ENCODE measurements around the gene KCNMA1.

KCNMA1 gene

DNA sequence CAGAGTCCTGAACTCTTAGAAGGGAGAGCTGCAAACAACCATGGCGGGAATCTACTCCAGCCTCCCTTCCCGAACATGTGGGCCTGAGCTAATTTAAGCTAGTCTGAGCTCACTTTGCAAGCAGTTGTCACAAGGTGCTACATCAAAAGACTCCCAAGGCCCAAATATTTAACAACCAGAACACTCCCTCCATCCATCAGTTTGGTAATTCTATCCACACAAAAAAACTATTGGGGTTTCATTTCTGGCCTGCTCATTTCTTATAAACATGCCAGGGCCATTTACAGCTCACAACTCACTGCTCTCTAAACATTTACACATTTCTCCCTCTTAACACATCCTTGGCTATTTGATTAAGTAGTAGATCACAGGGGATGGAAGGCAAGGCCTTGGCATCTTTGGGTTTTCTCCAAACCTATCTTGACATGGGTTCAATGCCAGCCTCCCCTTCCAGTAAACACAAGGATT lies 263.4 kb downstream of the KCNMA1 start:
- no peak overlapping the region for H3K4ac ChIP-seq (ENCODE audit: low read depth in 1 of 2, low read length in 2 of 2)
- 88% methylated on average over 2 of the region's 2 CpGs for WGBS

DNA sequence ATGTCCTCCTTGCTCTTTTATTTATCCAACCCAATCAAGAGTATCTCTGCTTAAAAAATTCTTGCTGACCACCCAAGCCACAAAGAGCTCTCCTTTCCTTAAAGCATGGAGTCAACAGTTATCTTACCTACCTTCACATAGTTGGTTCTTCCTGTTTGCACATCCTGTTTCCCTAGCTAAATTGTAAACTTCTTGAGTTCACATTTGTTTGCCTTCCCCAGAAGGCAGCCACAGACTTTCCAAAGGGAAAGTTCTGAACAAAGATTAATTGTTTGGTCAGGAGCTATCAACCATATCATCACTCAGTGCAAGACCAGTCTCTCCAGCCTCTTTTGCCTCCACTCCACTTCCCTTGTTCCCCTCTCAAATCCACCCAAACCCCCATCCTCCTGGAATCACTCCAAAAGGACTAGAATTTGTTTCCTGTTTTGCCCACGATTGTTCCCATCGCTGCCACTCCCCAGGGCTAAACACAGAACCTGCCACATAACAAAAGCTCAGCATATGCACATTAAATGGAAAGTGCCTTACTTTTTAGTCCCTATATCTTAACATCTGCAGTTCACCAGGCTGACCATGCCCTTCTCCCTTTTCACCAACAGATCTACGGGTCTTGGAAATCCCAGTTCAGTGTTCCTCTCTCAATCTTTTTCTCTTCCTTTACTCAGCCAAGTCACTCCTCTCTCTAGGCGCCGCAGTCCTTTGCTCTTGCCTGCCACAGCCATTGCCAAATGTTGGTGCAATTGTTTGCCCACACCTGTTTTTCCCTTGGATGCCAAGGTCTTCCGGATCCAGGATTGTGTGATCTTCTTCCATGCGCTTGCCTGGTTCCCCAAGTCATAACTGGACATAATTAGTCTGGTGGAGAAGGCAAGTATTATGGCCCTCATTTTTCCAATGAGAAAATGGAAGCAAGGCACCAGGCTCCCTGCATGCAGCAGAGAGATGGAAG lies 265.5 kb downstream of the KCNMA1 start:
- H2BK12ac ChIP-seq (ENCODE audit: low read length in 2 of 2) = no peak overlapping the region
- WGBS = 90% methylated on average over 7 of the region's 7 CpGs
- H3K14ac ChIP-seq (ENCODE audit: low read length in 2 of 2) = no peak overlapping the region

More for the DNA sequence above, 263.4 kb downstream of the KCNMA1 start:
- Histone ChIP-seq H2BK15ac (ENCODE audit: low read depth, poor library complexity, severe bottlenecking) (no peak overlapping the region), H2AFZ (ENCODE audit: low read depth, low read length) (no peak overlapping the region), H3K27ac (ENCODE audit: low read length, poor library complexity, severe bottlenecking) (no peak overlapping the region), H3K14ac (ENCODE audit: low read length in 2 of 2) (no peak overlapping the region), H3K4me1 (ENCODE audit: control insufficient read depth, insufficient read depth, low read depth, low read length) (peaks cover 9% of the 10 kb centered on the region), H4K91ac (ENCODE audit: low read length) (no peak overlapping the region), H3K4me2 (ENCODE audit: low read length, poor library complexity, severe bottlenecking) (no peak overlapping the region), H2BK12ac (ENCODE audit: low read length in 2 of 2) (no peak overlapping the region), H3K9ac (ENCODE audit: low read length) (no peak overlapping the region), H2BK5ac (ENCODE audit: low read depth, low read length, poor library complexity, severe bottlenecking) (no peak overlapping the region), H3K79me1 (replicated peaks; ENCODE audit: low read length, poor library complexity, severe bottlenecking) (peaks cover 14% of the 10 kb centered on the region), H3K23ac (ENCODE audit: low read length in 2 of 2) (no peak overlapping the region), H3K4me3 (ENCODE audit: insufficient read depth in 1 of 2, low read depth in 1 of 2, low read length in 2 of 2) (no peak overlapping the region), H3K9me3 (ENCODE audit: control insufficient read depth, low read length) (peaks cover under 1% of the 10 kb centered on the region), H2AK5ac (ENCODE audit: low read length, severe bottlenecking) (no peak overlapping the region), H3K18ac (ENCODE audit: low read depth in 1 of 2, low read length in 2 of 2) (no peak overlapping the region), H4K8ac (ENCODE audit: low read length) (no peak overlapping the region), H2BK120ac (ENCODE audit: low read depth, low read length) (no peak overlapping the region), H3K27me3 (ENCODE audit: control insufficient read depth in 1 of 2, insufficient read depth in 1 of 2, low read length in 2 of 2) (no peaks in the 10 kb centered on the region), H3K36me3 (ENCODE audit: control insufficient read depth in 1 of 2, insufficient read depth in 2 of 2, low read depth in 1 of 2, low read length in 2 of 2) (peaks cover 0 to 5% of the 10 kb centered on the region in 2 experiments)
- peak; percentile 18 for DNase-seq

DNA sequence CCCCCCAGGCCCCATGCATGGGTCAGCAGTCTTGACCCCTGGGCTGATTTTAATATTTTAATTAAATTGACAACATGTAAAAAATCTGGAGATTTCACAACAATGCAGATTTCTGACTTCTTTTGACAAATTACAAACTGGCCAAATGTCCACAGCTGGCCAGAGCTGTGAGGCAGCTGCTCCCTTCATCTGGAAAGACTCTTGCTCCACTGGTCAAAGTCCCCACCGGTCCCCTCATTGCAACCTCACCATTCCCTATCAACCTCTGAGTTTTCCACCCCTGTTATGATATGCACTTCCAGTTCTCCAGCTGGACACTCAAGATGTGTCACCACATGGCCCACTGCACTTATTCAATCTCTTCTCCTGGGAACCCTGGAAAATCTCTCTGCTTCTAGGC lies 266.2 kb downstream of the KCNMA1 start:
- H4K91ac ChIP-seq (ENCODE audit: low read length) = no peak overlapping the region
- no peak overlapping the region for H4K8ac ChIP-seq (ENCODE audit: low read length)
- H3K79me1 ChIP-seq (replicated peaks; ENCODE audit: low read length, poor library complexity, severe bottlenecking) = peaks cover 9% of the 10 kb centered on the region
- H3K23ac ChIP-seq (ENCODE audit: low read length in 2 of 2) = no peak overlapping the region
- no peak overlapping the region for H3K14ac ChIP-seq (ENCODE audit: low read length in 2 of 2)
- H3K4me1 ChIP-seq (ENCODE audit: control insufficient read depth, insufficient read depth, low read depth, low read length) = peaks cover 3% of the 10 kb centered on the region
- no peak overlapping the region for H2BK15ac ChIP-seq (ENCODE audit: low read depth, poor library complexity, severe bottlenecking)
- no peak overlapping the region for H3K4me3 ChIP-seq (ENCODE audit: insufficient read depth in 1 of 2, low read depth in 1 of 2, low read length in 2 of 2)
- H3K9me3 ChIP-seq (ENCODE audit: control insufficient read depth, low read length) = peaks cover 13% of the 10 kb centered on the region
- H3K4ac ChIP-seq (ENCODE audit: low read depth in 1 of 2, low read length in 2 of 2) = no peak overlapping the region
- H2BK12ac ChIP-seq (ENCODE audit: low read length in 2 of 2) = no peak overlapping the region
- H3K4me2 ChIP-seq (ENCODE audit: low read length, poor library complexity, severe bottlenecking) = no peak overlapping the region
- no peak overlapping the region for H3K27ac ChIP-seq (ENCODE audit: low read length, poor library complexity, severe bottlenecking)
- H3K36me3 ChIP-seq (ENCODE audit: control insufficient read depth in 1 of 2, insufficient read depth in 2 of 2, low read depth in 1 of 2, low read length in 2 of 2) = peaks cover 0 to 5% of the 10 kb centered on the region in 2 experiments
- 96% methylated on average over 1 of the region's 1 CpG for WGBS
- H3K27me3 ChIP-seq (ENCODE audit: control insufficient read depth in 1 of 2, insufficient read depth in 1 of 2, low read length in 2 of 2) = no peaks in the 10 kb centered on the region
- no peak overlapping the region for H2BK120ac ChIP-seq (ENCODE audit: low read depth, low read length)
- H2AFZ ChIP-seq (ENCODE audit: low read depth, low read length) = no peak overlapping the region
- no peak overlapping the region for H2BK5ac ChIP-seq (ENCODE audit: low read depth, low read length, poor library complexity, severe bottlenecking)
- no peak overlapping the region for H3K9ac ChIP-seq (ENCODE audit: low read length)
- no peak for DNase-seq
- H3K18ac ChIP-seq (ENCODE audit: low read depth in 1 of 2, low read length in 2 of 2) = peak overlapping the region in 1 of 2 experiments; percentile 16
- H2AK5ac ChIP-seq (ENCODE audit: low read length, severe bottlenecking) = no peak overlapping the region

More for the DNA sequence above, 265.5 kb downstream of the KCNMA1 start:
- H2AFZ ChIP-seq (ENCODE audit: low read depth, low read length) = no peak overlapping the region
- no peak overlapping the region for H3K23ac ChIP-seq (ENCODE audit: low read length in 2 of 2)
- peaks cover 13% of the 10 kb centered on the region for H3K9me3 ChIP-seq (ENCODE audit: control insufficient read depth, low read length)
- H4K91ac ChIP-seq (ENCODE audit: low read length) = no peak overlapping the region
- DNase-seq = no peak
- H3K27ac ChIP-seq (ENCODE audit: low read length, poor library complexity, severe bottlenecking) = no peak overlapping the region
- no peak overlapping the region for H2BK5ac ChIP-seq (ENCODE audit: low read depth, low read length, poor library complexity, severe bottlenecking)
- no peak overlapping the region for H2BK120ac ChIP-seq (ENCODE audit: low read depth, low read length)
- H4K8ac ChIP-seq (ENCODE audit: low read length) = no peak overlapping the region
- H3K9ac ChIP-seq (ENCODE audit: low read length) = no peak overlapping the region
- no peaks in the 10 kb centered on the region for H3K27me3 ChIP-seq (ENCODE audit: control insufficient read depth in 1 of 2, insufficient read depth in 1 of 2, low read length in 2 of 2)
- H2BK15ac ChIP-seq (ENCODE audit: low read depth, poor library complexity, severe bottlenecking) = no peak overlapping the region
- H3K4me2 ChIP-seq (ENCODE audit: low read length, poor library complexity, severe bottlenecking) = no peak overlapping the region
- H3K4me3 ChIP-seq (ENCODE audit: insufficient read depth in 1 of 2, low read depth in 1 of 2, low read length in 2 of 2) = no peak overlapping the region
- H3K79me1 ChIP-seq (replicated peaks; ENCODE audit: low read length, poor library complexity, severe bottlenecking) = peaks cover 12% of the 10 kb centered on the region
- peak overlapping the region in 1 of 2 experiments; percentile 4 for H3K18ac ChIP-seq (ENCODE audit: low read depth in 1 of 2, low read length in 2 of 2)
- H2AK5ac ChIP-seq (ENCODE audit: low read length, severe bottlenecking) = no peak overlapping the region
- H3K4ac ChIP-seq (ENCODE audit: low read depth in 1 of 2, low read length in 2 of 2) = no peak overlapping the region
- peaks cover 5% of the 10 kb centered on the region for H3K4me1 ChIP-seq (ENCODE audit: control insufficient read depth, insufficient read depth, low read depth, low read length)
- peaks cover 0 to 5% of the 10 kb centered on the region in 2 experiments for H3K36me3 ChIP-seq (ENCODE audit: control insufficient read depth in 1 of 2, insufficient read depth in 2 of 2, low read depth in 1 of 2, low read length in 2 of 2)

DNA sequence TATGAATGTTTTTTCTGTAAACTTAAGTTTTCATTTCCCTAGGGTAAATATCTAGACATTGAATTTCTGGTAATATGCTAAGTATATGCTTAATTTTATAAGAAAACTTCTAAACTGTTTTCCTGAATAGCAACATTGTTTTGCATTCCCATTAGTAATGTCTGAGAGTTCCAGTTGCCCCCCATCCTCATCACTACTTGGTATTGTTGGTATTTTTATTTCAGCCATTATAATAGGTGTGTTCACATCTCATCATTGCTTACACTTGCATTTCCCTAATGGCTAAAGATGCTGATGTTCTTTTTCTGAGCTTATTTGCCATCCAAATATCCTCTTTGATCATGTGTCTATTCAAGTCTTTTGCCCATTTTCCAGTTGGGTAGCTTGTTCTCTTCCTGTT lies 269.6 kb downstream of the KCNMA1 start:
- H2AFZ ChIP-seq (ENCODE audit: low read depth, low read length) = no peak overlapping the region

More for the DNA sequence above, 269.6 kb downstream of the KCNMA1 start:
- Histone ChIP-seq H3K4ac (ENCODE audit: low read depth in 1 of 2, low read length in 2 of 2) (no peak overlapping the region), H2BK120ac (ENCODE audit: low read depth, low read length) (no peak overlapping the region), H3K23ac (ENCODE audit: low read length in 2 of 2) (no peak overlapping the region), H3K79me1 (replicated peaks; ENCODE audit: low read length, poor library complexity, severe bottlenecking) (peaks cover 8% of the 10 kb centered on the region), H3K14ac (ENCODE audit: low read length in 2 of 2) (no peak overlapping the region), H3K4me1 (ENCODE audit: control insufficient read depth, insufficient read depth, low read depth, low read length) (no peaks in the 10 kb centered on the region), H4K91ac (ENCODE audit: low read length) (no peak overlapping the region), H3K4me3 (ENCODE audit: insufficient read depth in 1 of 2, low read depth in 1 of 2, low read length in 2 of 2) (no peak overlapping the region), H3K9ac (ENCODE audit: low read length) (no peak overlapping the region), H2BK12ac (ENCODE audit: low read length in 2 of 2) (no peak overlapping the region), H2AK5ac (ENCODE audit: low read length, severe bottlenecking) (no peak overlapping the region), H2BK15ac (ENCODE audit: low read depth, poor library complexity, severe bottlenecking) (no peak overlapping the region), H3K18ac (ENCODE audit: low read depth in 1 of 2, low read length in 2 of 2) (no peak overlapping the region), H3K27me3 (ENCODE audit: control insufficient read depth in 1 of 2, insufficient read depth in 1 of 2, low read length in 2 of 2) (no peaks in the 10 kb centered on the region), H3K4me2 (ENCODE audit: low read length, poor library complexity, severe bottlenecking) (no peak overlapping the region), H3K9me3 (ENCODE audit: control insufficient read depth, low read length) (peaks cover 13% of the 10 kb centered on the region), H4K8ac (ENCODE audit: low read length) (no peak overlapping the region), H3K27ac (ENCODE audit: low read length, poor library complexity, severe bottlenecking) (no peak overlapping the region), H3K36me3 (ENCODE audit: control insufficient read depth in 1 of 2, insufficient read depth in 2 of 2, low read depth in 1 of 2, low read length in 2 of 2) (no peaks in the 10 kb centered on the region), H2BK5ac (ENCODE audit: low read depth, low read length, poor library complexity, severe bottlenecking) (no peak overlapping the region)
- DNase-seq = no peak

All from mesenchymal stem cell (in vitro differentiated cells and primary cell).